AG04450 (cell line): Measurements from ENCODE around the gene ADGRD1. TPM values are rescaled to one million over a fixed set of nuclear protein-coding genes. Genes with fewer than 3 reads are reported as not detected.

Source experiments
- CTCF ChIA-PET: fragments of 300-600, 350-600 bp; formaldehyde crosslinking; extraction: SDS; loops from one replicate; lab custom pipeline; 2022; ENCODE audit warnings: antibody characterized with exemption, inconsistent platforms; lab: Charles Lee
- POLR2A ChIA-PET: fragments of 350-600 bp; formaldehyde crosslinking; extraction: SDS; loops from one replicate; lab custom pipeline; 2021; ENCODE audit warnings: antibody characterized with exemption, inconsistent platforms; lab: Yijun Ruan, JAX
- DNase-seq: peaks from one replicate; pipeline ENCODE4 v3.0.0-alpha.2; 2011; ENCODE audit warnings: low read depth, low spot score
- H3K27ac ChIP-seq: one replicate; pipeline ENCODE4 v1.5.1; 2012; ENCODE audit warnings: low read depth, low read length, control low read depth
- H3K27me3 ChIP-seq: one replicate; pipeline ENCODE4 v1.6.0; 2012; ENCODE audit warnings: low read length; ENCODE audit not compliant: control insufficient read depth, insufficient read depth
- H3K4me3 ChIP-seq: 2 replicates; pipeline ENCODE4 v1.5.1; 2011; ENCODE audit warnings: mild to moderate bottlenecking, low read depth, low read length, control low read depth
- H3K9me3 ChIP-seq: 2 replicates; pipeline ENCODE4 v1.5.1; 2012; ENCODE audit warnings: low read length; ENCODE audit not compliant: control insufficient read depth, insufficient read depth
- polyA plus RNA-seq: library from polyadenylated mRNA; depleted of rRNA; stranded (reverse); fragments of >200 nt; gene quantifications from 2 replicates; pipeline ENCODE4 v1.2.3, GENCODE V29; 2011
- TF ChIP-seq, protein P1 (sequence below): IDR thresholded peaks from 2 replicates; pipeline ENCODE4 v1.5.1; 2011; ENCODE audit warnings: low read depth, low read length, control low read depth, inconsistent platforms

ADGRD1 gene
- polyA plus RNA-seq, 1 experiment, result 0.05 TPM

DNA sequence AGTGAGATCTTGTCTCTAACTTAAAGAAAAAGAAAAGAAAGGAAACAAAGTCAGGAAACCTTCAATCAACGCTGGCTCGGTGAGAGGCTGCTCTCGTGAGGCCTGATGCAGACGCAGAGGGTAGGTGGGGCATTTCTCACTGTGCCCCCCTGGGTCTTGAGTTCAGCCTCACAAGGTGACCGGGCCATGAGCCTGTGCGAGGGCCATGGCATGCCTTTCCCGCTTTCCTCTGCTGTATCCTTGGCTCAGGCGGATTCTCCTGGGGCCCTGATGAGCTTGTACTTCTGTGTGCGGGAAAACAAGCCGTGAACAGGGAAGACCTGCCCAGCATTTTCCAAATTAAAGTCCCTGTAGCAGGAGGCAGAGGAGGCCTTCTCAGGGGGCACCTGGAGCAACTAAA, 20.2 kb downstream of the ADGRD1 start:
- Histone ChIP-seq H3K9me3 (peaks cover 24% of the 10 kb centered on the region), H3K27ac (no peak overlapping the region), H3K27me3 (no peaks in the 10 kb centered on the region), H3K4me3 (no peak overlapping the region)
- no peak for DNase-seq
- ChIA-PET CTCF (no interaction called here), POLR2A (no interaction called here)
- TF ChIP-seq, protein P1, sequence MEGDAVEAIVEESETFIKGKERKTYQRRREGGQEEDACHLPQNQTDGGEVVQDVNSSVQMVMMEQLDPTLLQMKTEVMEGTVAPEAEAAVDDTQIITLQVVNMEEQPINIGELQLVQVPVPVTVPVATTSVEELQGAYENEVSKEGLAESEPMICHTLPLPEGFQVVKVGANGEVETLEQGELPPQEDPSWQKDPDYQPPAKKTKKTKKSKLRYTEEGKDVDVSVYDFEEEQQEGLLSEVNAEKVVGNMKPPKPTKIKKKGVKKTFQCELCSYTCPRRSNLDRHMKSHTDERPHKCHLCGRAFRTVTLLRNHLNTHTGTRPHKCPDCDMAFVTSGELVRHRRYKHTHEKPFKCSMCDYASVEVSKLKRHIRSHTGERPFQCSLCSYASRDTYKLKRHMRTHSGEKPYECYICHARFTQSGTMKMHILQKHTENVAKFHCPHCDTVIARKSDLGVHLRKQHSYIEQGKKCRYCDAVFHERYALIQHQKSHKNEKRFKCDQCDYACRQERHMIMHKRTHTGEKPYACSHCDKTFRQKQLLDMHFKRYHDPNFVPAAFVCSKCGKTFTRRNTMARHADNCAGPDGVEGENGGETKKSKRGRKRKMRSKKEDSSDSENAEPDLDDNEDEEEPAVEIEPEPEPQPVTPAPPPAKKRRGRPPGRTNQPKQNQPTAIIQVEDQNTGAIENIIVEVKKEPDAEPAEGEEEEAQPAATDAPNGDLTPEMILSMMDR, result no peak

DNA sequence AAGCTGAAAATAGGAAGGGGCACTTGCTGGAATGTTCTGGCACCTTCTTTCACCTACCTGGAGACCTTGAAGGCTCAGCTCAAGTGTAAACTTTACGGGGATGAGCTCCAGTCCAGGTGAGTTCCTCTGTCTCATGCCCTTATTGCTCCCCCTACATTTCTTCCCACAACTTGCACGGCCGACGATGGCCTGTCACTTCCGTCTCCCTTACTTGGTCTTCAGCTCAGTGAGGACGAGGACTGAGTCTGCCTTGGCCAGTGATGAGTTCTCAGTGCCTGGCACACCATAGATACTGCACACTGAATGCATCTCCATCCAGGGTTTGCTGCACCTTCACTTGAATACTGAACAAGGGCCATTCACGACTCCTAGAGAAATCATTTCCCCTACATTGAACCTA, 21.4 kb downstream of the ADGRD1 start:
- H3K27me3 ChIP-seq, result no peaks in the 10 kb centered on the region
- ChIA-PET CTCF (no interaction called here), POLR2A (no interaction called here)
- peaks cover 28% of the 10 kb centered on the region for H3K9me3 ChIP-seq
- no peak for DNase-seq
- TF ChIP-seq, protein P1, result no peak
- no peak overlapping the region for H3K4me3 ChIP-seq
- H3K27ac ChIP-seq, result no peak overlapping the region

DNA sequence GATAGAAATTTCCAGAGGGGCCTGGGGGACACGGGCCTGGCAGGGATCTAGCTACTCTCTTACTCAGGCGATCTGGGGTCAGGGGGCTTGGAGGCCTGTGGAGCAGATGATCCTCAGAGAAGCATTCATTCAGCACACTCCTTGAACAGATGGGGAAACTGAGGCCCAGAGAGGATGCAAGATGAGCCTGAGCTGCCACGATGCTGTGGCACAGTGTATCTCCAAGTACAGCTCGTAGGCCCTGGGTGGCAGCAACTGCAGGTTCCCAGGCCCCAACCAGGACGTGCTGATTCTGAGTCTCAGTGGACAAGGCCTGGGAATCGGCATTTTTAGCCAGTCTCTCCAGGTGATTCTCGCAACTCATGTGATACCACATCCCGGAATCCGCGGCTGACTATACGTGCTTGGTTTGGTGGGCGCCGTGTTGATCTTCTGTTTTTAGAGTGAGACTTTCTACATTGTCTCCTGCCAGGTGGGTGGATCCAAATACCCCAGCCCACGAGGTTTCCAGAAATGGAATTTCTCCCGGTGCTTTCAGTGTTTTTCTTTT, 22.5 kb downstream of the ADGRD1 start:
- DNase-seq, result no peak
- Histone ChIP-seq H3K4me3 (no peak overlapping the region), H3K27me3 (no peaks in the 10 kb centered on the region), H3K27ac (no peak overlapping the region), H3K9me3 (peaks cover 26% of the 10 kb centered on the region)
- ChIA-PET CTCF (no interaction called here), POLR2A (no interaction called here)
- TF ChIP-seq, protein P1, result no peak

DNA sequence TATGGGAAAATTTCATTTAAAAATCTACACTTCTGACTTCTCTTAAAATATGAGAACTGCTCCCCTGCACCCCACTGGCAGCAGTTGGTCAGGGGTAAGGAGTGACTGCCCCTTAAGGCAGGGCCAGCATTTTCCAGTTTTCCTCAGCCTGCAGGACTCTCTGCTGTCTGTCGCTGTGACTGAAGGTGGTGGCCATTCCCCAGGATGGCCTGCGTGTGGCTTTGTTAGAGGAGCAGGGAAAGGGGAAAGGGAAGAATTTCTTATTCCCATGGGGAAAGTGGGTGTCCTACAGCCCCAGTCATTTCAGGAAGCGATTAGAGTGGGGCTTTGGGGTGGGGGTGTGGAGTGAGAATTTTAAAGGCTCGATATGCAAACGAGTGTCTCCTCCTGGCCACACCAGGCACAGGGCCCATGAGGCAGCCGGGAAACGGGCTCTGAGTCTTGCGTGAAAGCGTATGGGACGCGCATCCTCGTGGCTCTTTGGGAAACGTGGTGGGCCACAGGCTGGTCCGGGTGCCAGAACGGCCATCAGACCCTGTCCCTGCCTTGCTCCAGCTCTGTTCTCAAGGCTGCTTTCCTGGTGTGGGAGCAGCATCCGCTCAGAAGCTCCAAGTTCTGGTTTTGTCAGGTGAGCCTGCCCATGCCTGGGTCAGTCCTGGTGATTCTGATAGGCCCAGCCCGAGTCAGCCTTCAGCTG, 23.5 kb downstream of the ADGRD1 start:
- POLR2A ChIA-PET, result no interaction called here
- Histone ChIP-seq H3K27ac (no peak overlapping the region), H3K4me3 (no peak overlapping the region), H3K27me3 (no peaks in the 10 kb centered on the region), H3K9me3 (peaks cover 30% of the 10 kb centered on the region)
- TF ChIP-seq, protein P1, result no peak
- DNase-seq, result no peak
- CTCF ChIA-PET, result no interaction called here

DNA sequence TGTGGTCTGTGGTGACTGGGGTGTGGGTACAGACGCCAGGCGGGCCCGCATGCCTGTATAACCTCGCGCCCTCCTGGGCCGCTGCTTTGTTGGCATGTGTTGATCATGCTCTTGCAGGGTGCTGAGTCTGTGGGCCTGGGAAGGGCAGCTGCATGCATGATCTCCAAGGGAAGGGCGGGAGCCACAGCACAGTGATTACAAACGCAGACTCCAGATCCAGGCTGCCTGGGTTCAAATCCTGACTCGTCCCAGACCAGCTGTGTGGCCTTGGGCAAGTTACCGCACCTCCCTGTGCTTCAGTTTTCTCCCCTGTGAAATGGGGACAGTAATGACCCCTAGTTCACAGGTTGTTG, 24.0 kb downstream of the ADGRD1 start:
- Histone ChIP-seq H3K27me3 (no peaks in the 10 kb centered on the region), H3K4me3 (no peak overlapping the region), H3K9me3 (peaks cover 33% of the 10 kb centered on the region), H3K27ac (no peak overlapping the region)
- TF ChIP-seq, protein P1, result no peak
- DNase-seq, result no peak
- POLR2A ChIA-PET, result no interaction called here
- CTCF ChIA-PET, result no interaction called here
